GM12864 (cell line): ENCODE data around the gene POLL.

ENCODE experiments used
- DNase-seq: peaks from one replicate; pipeline ENCODE4 v3.0.0-alpha.2; 2011; ENCODE audit warnings: low read depth
- H3K4me3 ChIP-seq: 2 replicates; pipeline ENCODE4 v1.5.1; 2011; ENCODE audit warnings: mild to moderate bottlenecking, low read depth, low read length, control low read depth
- CTCF ChIP-seq: IDR thresholded peaks from 2 replicates; pipeline ENCODE4 v1.5.1; 2011; ENCODE audit warnings: low read depth, mild to moderate bottlenecking, moderate library complexity, low read length, control low read depth, inconsistent platforms; ENCODE audit errors: missing control alignments

Gene POLL

GRCh38 chr10:101572785-101573184, 15.3 kb downstream of the POLL start:
- DNase-seq, result no peak
- no peak for TF ChIP-seq CTCF
- H3K4me3 ChIP-seq, result no peak overlapping the region

GRCh38 chr10:101572126-101572525, 15.9 kb downstream of the POLL start:
- TF ChIP-seq CTCF, result no peak
- DNase-seq, result no peak
- H3K4me3 ChIP-seq, result no peak overlapping the region

DNA sequence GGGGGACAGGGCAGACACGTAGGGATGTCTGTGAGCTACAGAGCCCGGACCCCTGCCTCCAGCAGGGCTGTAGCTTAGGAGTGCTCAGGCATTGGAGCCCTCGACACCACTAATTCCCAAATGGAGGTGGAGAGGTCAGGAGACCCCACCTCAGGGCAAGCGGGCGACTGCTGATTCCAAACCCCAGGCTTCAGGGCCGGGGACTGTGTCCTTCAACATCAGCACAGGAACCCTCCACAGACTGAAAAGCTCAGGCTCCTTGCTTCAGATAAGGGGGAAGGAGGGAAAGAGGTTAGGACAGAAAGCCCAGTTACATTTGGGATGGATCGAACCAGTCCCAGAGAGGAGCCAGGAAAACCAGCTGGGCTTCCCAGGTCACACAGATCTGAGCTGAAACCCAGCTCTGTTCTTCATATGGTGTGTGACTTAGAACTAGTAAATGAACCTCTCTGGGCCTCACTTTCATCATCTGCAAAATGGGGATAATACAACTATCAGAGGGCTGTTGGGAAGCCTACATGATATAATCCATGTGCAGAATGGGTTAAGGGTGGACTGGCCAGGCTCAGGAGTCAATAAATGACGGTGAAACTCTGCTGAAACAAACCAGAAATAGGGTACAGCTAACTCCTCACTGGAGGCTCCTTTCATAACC, 16.7 kb downstream of the POLL start:
- DNase-seq, result no peak
- H3K4me3 ChIP-seq, result no peak overlapping the region
- no peak for TF ChIP-seq CTCF

- DNase-seq, result no peak
- H3K4me3 ChIP-seq, result peak overlapping the region; percentile 64
- TF ChIP-seq CTCF, result no peak
Observed at GRCh38 chr10:101570428-101571270, 17.4 kb downstream of the POLL start.

- DNase-seq, result no peak
- H3K4me3 ChIP-seq, result peak overlapping the region; percentile 64
- peak; percentile 66 for TF ChIP-seq CTCF
Observed at GRCh38 chr10:101569622-101570427, 18.2 kb downstream of the POLL start.

DNA sequence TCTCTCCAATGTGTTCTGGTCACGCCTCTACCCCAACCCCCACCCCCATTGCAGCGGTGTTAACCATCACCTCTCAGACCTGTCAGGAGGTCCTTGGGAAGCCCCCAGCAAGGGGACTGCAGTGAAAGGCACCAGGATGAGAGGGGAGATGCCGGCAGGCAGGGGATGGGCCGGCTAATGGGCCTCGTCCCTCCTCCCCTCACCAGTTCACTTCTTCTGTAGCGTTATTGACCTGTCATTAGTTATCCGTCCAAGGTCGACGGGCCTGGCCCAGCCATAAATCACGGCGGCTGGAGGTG, 18.8 kb downstream of the POLL start:
- no peak overlapping the region for H3K4me3 ChIP-seq
- DNase-seq, result no peak
- no peak for TF ChIP-seq CTCF
